ENCODE data around the gene VANGL2.
"Not testable (repeated sequence)": the region's sequence is repeated elsewhere in the genome, so short reads cannot be mapped to it uniquely, and the experiment has no call there.

Gene VANGL2

GRCh38 chr1:160370561-160371345, 29.6 kb upstream of the VANGL2 start:
- no peak for DNase-seq

GRCh38 chr1:160371346-160371631, 29.1 kb upstream of the VANGL2 start:
- DNase-seq = no peak

GRCh38 chr1:160371756-160372155, 28.6 kb upstream of the VANGL2 start:
- no peak for DNase-seq

GRCh38 chr1:160373696-160374095, 26.7 kb upstream of the VANGL2 start:
- no peak for DNase-seq

GRCh38 chr1:160374306-160375110, 25.9 kb upstream of the VANGL2 start:
- no peak for DNase-seq

- DNase-seq = no peak
Observed at GRCh38 chr1:160375788-160376524, 24.4 kb upstream of the VANGL2 start.

GRCh38 chr1:160376525-160377131, 23.7 kb upstream of the VANGL2 start:
- no peak for DNase-seq

- no peak for DNase-seq
Observed at GRCh38 chr1:160377585-160378206, 22.7 kb upstream of the VANGL2 start.

GRCh38 chr1:160384812-160385211, 15.6 kb upstream of the VANGL2 start:
- DNase-seq = not testable (repeated sequence)

GRCh38 chr1:160388406-160388805, 12.0 kb upstream of the VANGL2 start:
- not testable (repeated sequence) for DNase-seq

- DNase-seq = no peak
Observed at GRCh38 chr1:160394673-160395072, 5.7 kb upstream of the VANGL2 start.

- DNase-seq = no peak
Observed at GRCh38 chr1:160397651-160398050, 2.7 kb upstream of the VANGL2 start.

- DNase-seq = no peak
Observed at GRCh38 chr1:160398823-160399222, 1.5 kb upstream of the VANGL2 start.

GRCh38 chr1:160399544-160400222, 681 bp upstream of the VANGL2 start:
- DNase-seq = no peak

GRCh38 chr1:160400646-160401486, 502 bp downstream of the VANGL2 start:
- no peak for DNase-seq

GRCh38 chr1:160401487-160401805, 1.1 kb downstream of the VANGL2 start:
- DNase-seq = no peak

- DNase-seq = no peak
Observed at GRCh38 chr1:160402001-160402795, 1.8 kb downstream of the VANGL2 start.

GRCh38 chr1:160403244-160403643, 2.9 kb downstream of the VANGL2 start:
- DNase-seq = no peak

- DNase-seq = no peak
Observed at GRCh38 chr1:160404094-160404493, 3.7 kb downstream of the VANGL2 start.

- DNase-seq = no peak
Observed at GRCh38 chr1:160405331-160405877, 5.0 kb downstream of the VANGL2 start.

Data from KG1 (cell line).